HEK293 (cell line): Measurements from ENCODE around the gene GALNT9.

Experiments used
- HOXD13 ChIP-seq: sonication (generic); formaldehyde crosslinking; IDR thresholded peaks from 2 replicates; pipeline ENCODE4 v1.8.0; 2022; ENCODE audit warnings: missing genetic modification reagents, borderline replicate concordance
- KLF10 ChIP-seq: fragments of 450-650 bp; IDR thresholded peaks from 2 replicates; pipeline ENCODE4 v1.5.1; 2018; ENCODE audit warnings: missing biosample characterization, mild to moderate bottlenecking, missing genetic modification characterization
- KLF16 ChIP-seq: fragments of 450-650 bp; formaldehyde crosslinking; IDR thresholded peaks from 2 replicates; pipeline ENCODE4 v1.5.1; 2017; ENCODE audit warnings: missing biosample characterization, missing genetic modification characterization
- MYNN ChIP-seq: fragments of 450-650 bp; formaldehyde crosslinking; IDR thresholded peaks from 2 replicates; pipeline ENCODE4 v1.5.1; 2016; ENCODE audit warnings: missing biosample characterization, missing genetic modification characterization, borderline replicate concordance
- PBX3 ChIP-seq: sonication (generic); formaldehyde crosslinking; IDR thresholded peaks from 2 replicates; pipeline ENCODE4 v1.8.1; 2022; ENCODE audit warnings: mild to moderate bottlenecking, moderate library complexity, missing genetic modification reagents
- SP3 ChIP-seq: fragments of 450-650 bp; formaldehyde crosslinking; IDR thresholded peaks from 2 replicates; pipeline ENCODE4 v1.5.1; 2016; ENCODE audit warnings: missing biosample characterization, missing genetic modification characterization
- YY2 ChIP-seq: fragments of 450-650 bp; formaldehyde crosslinking; IDR thresholded peaks from 2 replicates; pipeline ENCODE4 v1.5.1; 2016; ENCODE audit warnings: missing biosample characterization, missing genetic modification characterization
- ZBTB11 ChIP-seq: fragments of 450-650 bp; formaldehyde crosslinking; conservative IDR thresholded peaks from 2 replicates; pipeline ENCODE4 v1.5.1; 2016; ENCODE audit warnings: low read depth, missing biosample characterization, missing genetic modification characterization
- ZBTB20 ChIP-seq: fragments of 450-650 bp; formaldehyde crosslinking; IDR thresholded peaks from 2 replicates; pipeline ENCODE4 v1.5.1; 2016; ENCODE audit warnings: missing biosample characterization, missing genetic modification characterization
- ZBTB26 ChIP-seq: fragments of 450-650 bp; formaldehyde crosslinking; optimal IDR thresholded peaks from 2 replicates; pipeline ENCODE3; 2016; ENCODE audit warnings: missing biosample characterization, mild to moderate bottlenecking, missing genetic modification characterization
- ZBTB48 ChIP-seq: fragments of 450-650 bp; formaldehyde crosslinking; IDR thresholded peaks from 2 replicates; pipeline ENCODE4 v1.5.1; 2016; ENCODE audit warnings: missing biosample characterization, missing genetic modification characterization
- ZBTB8A ChIP-seq: fragments of 450-650 bp; formaldehyde crosslinking; IDR thresholded peaks from 2 replicates; pipeline ENCODE4 v1.5.1; 2016; ENCODE audit warnings: missing biosample characterization, missing genetic modification characterization
- ZFHX2 ChIP-seq: fragments of 450-650 bp; formaldehyde crosslinking; conservative IDR thresholded peaks from 2 replicates; pipeline ENCODE4 v1.5.1; 2016; ENCODE audit warnings: missing biosample characterization, missing genetic modification characterization
- ZNF341 ChIP-seq: fragments of 450-650 bp; formaldehyde crosslinking; IDR thresholded peaks from 2 replicates; pipeline ENCODE4; 2016; ENCODE audit warnings: low read depth, missing biosample characterization, missing genetic modification characterization
- ZNF449 ChIP-seq: fragments of 450-650 bp; formaldehyde crosslinking; IDR thresholded peaks from 2 replicates; pipeline ENCODE4 v1.5.1; 2017; ENCODE audit warnings: missing biosample characterization, mild to moderate bottlenecking, missing genetic modification characterization, moderate library complexity
- ZNF48 ChIP-seq: fragments of 450-650 bp; formaldehyde crosslinking; IDR thresholded peaks from 2 replicates; pipeline ENCODE4 v1.5.1; 2016; ENCODE audit warnings: missing biosample characterization, missing genetic modification characterization
- ZNF561 ChIP-seq: fragments of 450-650 bp; IDR thresholded peaks from 2 replicates; pipeline ENCODE4 v1.5.1; 2018; ENCODE audit warnings: missing biosample characterization, missing genetic modification characterization, borderline replicate concordance
- ZNF580 ChIP-seq: fragments of 450-650 bp; formaldehyde crosslinking; IDR thresholded peaks from 2 replicates; pipeline ENCODE4 v1.5.1; 2016; ENCODE audit warnings: missing biosample characterization, missing genetic modification characterization
- ZNF610 ChIP-seq: fragments of 450-650 bp; formaldehyde crosslinking; IDR thresholded peaks from 2 replicates; pipeline ENCODE4 v1.5.1; 2016; ENCODE audit warnings: missing biosample characterization, missing genetic modification characterization, borderline replicate concordance
- ZNF621 ChIP-seq: fragments of 450-650 bp; formaldehyde crosslinking; IDR thresholded peaks from 2 replicates; pipeline ENCODE4 v1.5.1; 2017; ENCODE audit warnings: missing biosample characterization, missing genetic modification characterization
- ZNF660 ChIP-seq: fragments of 450-650 bp; IDR thresholded peaks from 2 replicates; pipeline ENCODE4 v1.5.1; 2018; ENCODE audit warnings: missing biosample characterization, mild to moderate bottlenecking, missing genetic modification characterization
- ZNF677 ChIP-seq: fragments of 450-650 bp; IDR thresholded peaks from 2 replicates; pipeline ENCODE4 v1.5.0; 2018; ENCODE audit warnings: missing biosample characterization, mild to moderate bottlenecking, missing genetic modification characterization, moderate library complexity
- ZNF692 ChIP-seq: fragments of 450-650 bp; formaldehyde crosslinking; IDR thresholded peaks from 2 replicates; pipeline ENCODE4 v1.5.1; 2016; ENCODE audit warnings: missing biosample characterization, missing genetic modification characterization
- ZNF704 ChIP-seq: fragments of 450-650 bp; formaldehyde crosslinking; IDR thresholded peaks from 2 replicates; pipeline ENCODE4 v1.5.1; 2016; ENCODE audit warnings: missing biosample characterization, missing genetic modification characterization
- ZNF777 ChIP-seq: fragments of 450-650 bp; formaldehyde crosslinking; IDR thresholded peaks from 2 replicates; pipeline ENCODE4 v1.5.1; 2017; ENCODE audit warnings: missing biosample characterization, missing genetic modification characterization, borderline replicate concordance
- ZNF830 ChIP-seq: fragments of 450-650 bp; IDR thresholded peaks from 2 replicates; pipeline ENCODE4 v1.5.0; 2018; ENCODE audit warnings: missing biosample characterization, missing genetic modification characterization, low read depth, mild to moderate bottlenecking, moderate library complexity
- ZSCAN4 ChIP-seq: fragments of 450-650 bp; formaldehyde crosslinking; IDR thresholded peaks from 2 replicates; pipeline ENCODE4 v1.5.1; 2017; ENCODE audit warnings: missing biosample characterization, missing genetic modification characterization
- ZXDB ChIP-seq: fragments of 450-650 bp; formaldehyde crosslinking; IDR thresholded peaks from 2 replicates; pipeline ENCODE4 v1.5.1; 2016; ENCODE audit warnings: missing biosample characterization, missing genetic modification characterization

GALNT9 gene

GRCh38 chr12:132189378-132190011, 139.9 kb downstream of the GALNT9 start (continued):
- peak; percentile 77 for TF ChIP-seq ZBTB11 (tag by site-specific recombination)
- TF ChIP-seq ZNF449 (tag by site-specific recombination): peak; percentile 46; the same call in 1 of the 2 replicates
- peak; percentile 95 for TF ChIP-seq ZBTB8A (tag by site-specific recombination)
- no peak for TF ChIP-seq MYNN (tag by site-specific recombination)
- TF ChIP-seq KLF10 (tag by site-specific recombination): peak; percentile 85
- no peak; the same call in 1 of the 2 replicates for TF ChIP-seq PBX3 (CRISPR knock-in tag)
- TF ChIP-seq ZNF580: no peak
- TF ChIP-seq ZBTB48: no peak
- no peak for TF ChIP-seq ZNF830
- TF ChIP-seq ZNF692 (tag by site-specific recombination): peak; percentile 98
- peak; percentile 70; the same call in 1 of the 2 replicates for TF ChIP-seq ZNF561
- TF ChIP-seq ZNF704 (tag by site-specific recombination): no peak
- TF ChIP-seq ZNF341 (tag by site-specific recombination): peak; percentile 99
- peak; percentile 88 for TF ChIP-seq ZBTB26 (tag by site-specific recombination)
- TF ChIP-seq HOXD13 (CRISPR knock-in tag): no peak
- TF ChIP-seq ZNF621 (tag by site-specific recombination): no peak
- no peak for TF ChIP-seq ZXDB (tag by site-specific recombination)
- no peak; the same call in 1 of the 2 replicates for TF ChIP-seq ZFHX2 (tag by site-specific recombination)
- no peak for TF ChIP-seq ZNF660
- TF ChIP-seq ZNF777 (tag by site-specific recombination): peak; percentile 93; the same call in 1 of the 2 replicates
- TF ChIP-seq ZNF48 (tag by site-specific recombination): no peak
- peak; percentile 84 for TF ChIP-seq SP3 (tag by site-specific recombination)
- no peak for TF ChIP-seq ZSCAN4 (tag by site-specific recombination)
- peak; percentile 73 for TF ChIP-seq KLF16
- 0 out of 2 replicates have a peak, but pooled peaks have one; percentile 10 for TF ChIP-seq ZNF610 (tag by site-specific recombination)
- peak; percentile 62; the same call in 1 of the 2 replicates for TF ChIP-seq ZBTB20 (tag by site-specific recombination)
- no peak for TF ChIP-seq ZNF677 (tag by site-specific recombination)
- TF ChIP-seq YY2: no peak
